Measurements from ENCODE around the gene SDF4. TPM values are rescaled to one million over a fixed set of nuclear protein-coding genes. Genes with fewer than 3 reads are reported as not detected.

The SDF4 gene
- total RNA-seq, 1 donor from 2014 or later: 130 TPM

DNA sequence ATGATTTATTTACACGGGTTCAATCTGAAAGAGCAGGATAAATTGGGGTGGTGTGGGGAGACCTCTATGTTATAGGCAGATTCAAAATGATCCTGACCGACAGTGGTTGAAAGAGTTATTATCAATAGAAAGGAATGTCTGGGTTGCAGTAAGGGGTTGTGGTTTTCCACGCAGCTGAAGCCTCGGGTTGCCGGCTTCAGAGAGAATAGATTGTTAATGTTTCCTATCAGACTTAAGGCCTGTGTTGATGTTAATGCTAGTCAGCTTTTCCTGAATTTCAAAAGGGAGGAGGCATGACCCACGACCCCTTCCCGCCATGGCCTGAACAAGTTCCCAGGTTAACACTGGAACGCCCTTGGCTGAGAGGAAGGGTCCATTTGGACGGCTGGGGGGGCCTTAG lies 44.0 kb upstream of the SDF4 start:
- peak overlapping the region; percentile 36 for H3K27ac Mint-ChIP-seq (ENCODE audit: unreplicated experiment)

DNA sequence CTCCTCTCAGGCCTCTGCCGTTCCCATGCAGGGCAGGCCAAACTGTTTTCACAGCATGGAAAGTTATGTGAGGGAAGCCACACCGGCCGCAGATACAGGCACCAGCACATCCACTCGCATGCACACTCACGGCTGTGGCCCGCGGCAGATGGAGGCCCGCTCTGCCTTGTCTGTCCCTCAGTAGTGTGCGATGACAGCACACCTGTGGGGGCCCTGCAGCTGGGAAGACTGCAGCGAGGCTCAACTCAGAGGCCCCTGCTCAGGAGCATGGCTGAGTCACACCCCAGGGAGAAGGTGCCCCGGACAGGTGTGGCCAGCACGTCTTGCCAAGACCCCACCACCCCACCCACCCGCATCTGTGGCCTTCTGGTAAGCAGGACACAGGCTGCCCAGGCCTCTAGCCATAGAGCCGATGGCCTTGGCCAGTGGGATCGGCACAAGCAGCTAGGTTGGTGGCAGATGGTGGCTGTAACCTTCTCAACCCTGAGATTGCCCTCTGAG lies 43.2 kb upstream of the SDF4 start:
- Mint-ChIP-seq H3K27ac (ENCODE audit: unreplicated experiment) (no peak overlapping the region), H3K36me3 (ENCODE audit: low read depth, unreplicated experiment) (peaks cover 13% of the 10 kb centered on the region), H3K4me3 (ENCODE audit: unreplicated experiment) (peak overlapping the region; percentile 81), H3K27me3 (ENCODE audit: unreplicated experiment) (peaks cover 21% of the 10 kb centered on the region), H3K4me1 (ENCODE audit: unreplicated experiment) (peaks cover 29% of the 10 kb centered on the region), H3K9me3 (ENCODE audit: unreplicated experiment) (no peaks in the 10 kb centered on the region)
- TF ChIP-seq, protein P1, sequence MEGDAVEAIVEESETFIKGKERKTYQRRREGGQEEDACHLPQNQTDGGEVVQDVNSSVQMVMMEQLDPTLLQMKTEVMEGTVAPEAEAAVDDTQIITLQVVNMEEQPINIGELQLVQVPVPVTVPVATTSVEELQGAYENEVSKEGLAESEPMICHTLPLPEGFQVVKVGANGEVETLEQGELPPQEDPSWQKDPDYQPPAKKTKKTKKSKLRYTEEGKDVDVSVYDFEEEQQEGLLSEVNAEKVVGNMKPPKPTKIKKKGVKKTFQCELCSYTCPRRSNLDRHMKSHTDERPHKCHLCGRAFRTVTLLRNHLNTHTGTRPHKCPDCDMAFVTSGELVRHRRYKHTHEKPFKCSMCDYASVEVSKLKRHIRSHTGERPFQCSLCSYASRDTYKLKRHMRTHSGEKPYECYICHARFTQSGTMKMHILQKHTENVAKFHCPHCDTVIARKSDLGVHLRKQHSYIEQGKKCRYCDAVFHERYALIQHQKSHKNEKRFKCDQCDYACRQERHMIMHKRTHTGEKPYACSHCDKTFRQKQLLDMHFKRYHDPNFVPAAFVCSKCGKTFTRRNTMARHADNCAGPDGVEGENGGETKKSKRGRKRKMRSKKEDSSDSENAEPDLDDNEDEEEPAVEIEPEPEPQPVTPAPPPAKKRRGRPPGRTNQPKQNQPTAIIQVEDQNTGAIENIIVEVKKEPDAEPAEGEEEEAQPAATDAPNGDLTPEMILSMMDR (IDR thresholded peaks at IDR 0.05; ENCODE audit: unreplicated experiment): no peak
- no peak for DNase-seq (ENCODE audit: low spot score)

More for the DNA sequence above, 44.0 kb upstream of the SDF4 start:
- Mint-ChIP-seq H3K4me3 (ENCODE audit: unreplicated experiment) (no peak overlapping the region), H3K27me3 (ENCODE audit: unreplicated experiment) (peaks cover 19% of the 10 kb centered on the region), H3K4me1 (ENCODE audit: unreplicated experiment) (peaks cover 21% of the 10 kb centered on the region), H3K36me3 (ENCODE audit: low read depth, unreplicated experiment) (peaks cover 6% of the 10 kb centered on the region), H3K9me3 (ENCODE audit: unreplicated experiment) (no peaks in the 10 kb centered on the region)
- no peak for DNase-seq (ENCODE audit: low spot score)
- TF ChIP-seq, protein P1 (IDR thresholded peaks at IDR 0.05; ENCODE audit: unreplicated experiment): no peak

DNA sequence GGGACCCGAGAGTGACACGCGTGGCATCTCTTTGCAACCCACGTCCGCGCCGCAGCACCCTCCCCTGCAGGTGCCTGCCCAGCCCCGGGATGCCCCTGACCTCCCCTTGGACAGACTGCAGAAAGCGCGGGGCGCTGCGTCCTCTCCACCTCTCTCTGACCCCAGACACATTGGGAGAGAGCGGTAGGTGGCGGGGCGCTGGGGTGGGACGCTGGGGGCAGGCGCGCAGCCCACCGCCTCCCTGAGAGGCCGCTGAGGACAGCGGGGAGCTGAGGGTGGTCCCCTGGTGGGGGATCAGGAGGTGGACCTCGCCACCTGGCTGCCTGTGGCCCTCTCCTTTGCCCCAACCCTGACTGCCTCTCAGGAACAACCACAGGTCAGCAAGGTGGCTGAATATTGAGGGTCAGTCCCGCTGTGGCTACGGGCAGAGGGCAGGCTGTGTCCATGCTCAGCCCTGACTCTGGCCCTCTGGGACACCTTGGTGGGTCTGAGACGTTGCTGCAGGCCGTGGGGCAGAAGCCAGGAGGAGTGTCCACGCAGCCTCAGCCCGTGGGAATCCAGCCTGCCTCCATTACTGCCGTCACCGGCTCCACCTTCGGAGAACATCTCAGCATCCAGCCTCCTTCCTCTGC lies 42.6 kb upstream of the SDF4 start:
- Mint-ChIP-seq H3K27ac (ENCODE audit: unreplicated experiment) (no peak overlapping the region), H3K9me3 (ENCODE audit: unreplicated experiment) (no peaks in the 10 kb centered on the region), H3K4me1 (ENCODE audit: unreplicated experiment) (peaks cover 32% of the 10 kb centered on the region), H3K27me3 (ENCODE audit: unreplicated experiment) (peaks cover 22% of the 10 kb centered on the region), H3K36me3 (ENCODE audit: low read depth, unreplicated experiment) (peaks cover 17% of the 10 kb centered on the region), H3K4me3 (ENCODE audit: unreplicated experiment) (peak overlapping the region; percentile 81)
- DNase-seq (ENCODE audit: low spot score): no peak
- TF ChIP-seq, protein P1 (IDR thresholded peaks at IDR 0.05; ENCODE audit: unreplicated experiment): no peak

DNA sequence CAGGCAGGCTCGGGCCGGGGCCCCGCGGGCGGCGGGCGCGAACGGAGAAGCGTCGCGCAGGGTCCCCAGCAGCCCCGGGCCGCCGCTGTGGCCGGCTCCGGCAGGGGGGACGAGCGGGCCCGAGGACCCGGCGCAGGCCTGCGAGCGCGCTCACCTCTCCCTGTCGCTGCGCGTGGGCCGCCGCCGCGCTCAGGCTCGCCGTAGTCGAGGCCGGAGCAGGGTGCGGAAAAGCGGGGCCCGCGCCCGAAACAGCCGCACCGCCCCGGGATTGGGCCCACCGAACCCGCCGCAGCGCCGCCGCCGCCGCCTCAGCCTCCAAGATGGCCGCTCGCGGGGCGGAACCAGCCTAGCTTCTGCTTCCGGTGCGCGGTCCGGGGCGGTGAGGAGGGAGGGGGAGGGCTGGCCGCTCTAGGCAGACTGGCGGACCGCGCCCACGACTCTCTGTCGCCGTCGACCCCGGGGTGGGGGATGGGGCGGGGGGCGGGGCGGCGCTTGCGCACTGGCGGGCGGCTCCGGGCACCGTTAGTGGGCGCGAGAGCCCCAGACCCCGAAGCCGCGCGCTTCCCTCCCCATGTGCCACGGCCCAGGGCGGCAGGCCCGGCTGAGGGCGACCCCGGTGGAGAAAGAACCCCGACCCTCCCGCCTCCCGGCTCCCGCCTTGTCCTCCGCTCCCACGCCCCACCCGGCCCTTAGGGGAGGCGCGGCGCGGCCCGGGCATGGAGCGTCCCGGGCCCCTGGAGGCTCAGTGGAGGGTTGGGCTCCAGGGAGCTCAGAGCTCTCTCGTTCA lies 41.9 kb upstream of the SDF4 start, which contains the start of gene UBE2J2:
UBE2J2 (minus strand) TSS at position 343 of the 787 bp plus-strand sequence. CDS start 5,862 bp downstream, outside the sequence.
- peak within 1 kb of the TSS; percentile 95 for H3K4me3 Mint-ChIP-seq (ENCODE audit: unreplicated experiment)
- TF ChIP-seq, protein P1 (IDR thresholded peaks at IDR 0.05; ENCODE audit: unreplicated experiment): no peak
- H3K36me3 Mint-ChIP-seq (ENCODE audit: low read depth, unreplicated experiment): peaks cover 17% of the 10 kb centered on the region
- peaks cover 32% of the 10 kb centered on the region for H3K4me1 Mint-ChIP-seq (ENCODE audit: unreplicated experiment)
- peaks cover 22% of the 10 kb centered on the region for H3K27me3 Mint-ChIP-seq (ENCODE audit: unreplicated experiment)
- H3K9me3 Mint-ChIP-seq (ENCODE audit: unreplicated experiment): no peaks in the 10 kb centered on the region
- peak within 1 kb of the TSS; percentile 88 for H3K27ac Mint-ChIP-seq (ENCODE audit: unreplicated experiment)
- DNase-seq (ENCODE audit: low spot score): peak; percentile 96

DNA sequence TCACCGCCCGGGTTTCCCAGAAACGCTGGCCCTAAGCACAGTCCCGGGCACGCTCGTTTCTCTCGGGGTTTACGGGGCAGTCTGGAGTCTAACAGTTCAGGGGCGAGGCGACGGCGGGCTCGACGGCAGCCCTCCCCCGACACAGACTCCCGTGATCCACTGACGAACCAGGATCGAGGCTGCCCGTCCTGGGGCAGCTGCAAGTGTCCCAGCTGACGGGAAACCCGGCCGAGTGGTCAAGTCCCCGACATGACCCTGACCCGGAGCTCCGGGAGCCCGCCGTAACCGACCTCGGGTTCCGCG lies 41.4 kb upstream of the SDF4 start:
- Mint-ChIP-seq H3K36me3 (ENCODE audit: low read depth, unreplicated experiment) (peaks cover 17% of the 10 kb centered on the region), H3K4me1 (ENCODE audit: unreplicated experiment) (peaks cover 32% of the 10 kb centered on the region), H3K27me3 (ENCODE audit: unreplicated experiment) (peaks cover 22% of the 10 kb centered on the region), H3K9me3 (ENCODE audit: unreplicated experiment) (no peaks in the 10 kb centered on the region), H3K27ac (ENCODE audit: unreplicated experiment) (peak overlapping the region; percentile 88), H3K4me3 (ENCODE audit: unreplicated experiment) (peak overlapping the region; percentile 95)
- TF ChIP-seq, protein P1 (IDR thresholded peaks at IDR 0.05; ENCODE audit: unreplicated experiment): no peak
- no peak for DNase-seq (ENCODE audit: low spot score)

Data from endothelial cell (in vitro differentiated cells).